Immature natural killer cell (primary cell): ENCODE data around the gene CDK7. TPM values are rescaled to one million over a fixed set of nuclear protein-coding genes. Genes with fewer than 3 reads are reported as not detected.

Experiments used
- DNase-seq, 3 donors: peaks; one replicate each; pipeline ENCODE4 v3.0.0; 2022; ENCODE audit warnings: mixed read lengths in 1 of 3
- H3K27ac Mint-ChIP-seq, 6 donors: one replicate each; pipeline ENCODE4 v1.8.0; 2020; ENCODE audit warnings: mixed read lengths in 6 of 6, mild to moderate bottlenecking in 5 of 6, inconsistent platforms in 4 of 6, moderate library complexity in 3 of 6
- H3K27me3 Mint-ChIP-seq, 3 donors: one replicate each; pipeline ENCODE4 v1.8.0; 2020 to 2021; ENCODE audit warnings: low read depth in 3 of 3, mild to moderate bottlenecking in 3 of 3, mixed read lengths in 3 of 3, moderate library complexity in 3 of 3, inconsistent platforms in 1 of 3
- H3K36me3 Mint-ChIP-seq, 3 donors: one replicate each; pipeline ENCODE4 v1.8.0; 2020; ENCODE audit warnings: mixed read lengths in 3 of 3, inconsistent platforms in 2 of 3, mild to moderate bottlenecking in 2 of 3
- H3K4me1 Mint-ChIP-seq, 2 donors: one replicate each; pipeline ENCODE4 v1.8.0; 2020; ENCODE audit warnings: inconsistent platforms in 2 of 2, mild to moderate bottlenecking in 2 of 2, mixed read lengths in 2 of 2, moderate library complexity in 1 of 2
- H3K4me3 Mint-ChIP-seq, 5 donors: one replicate each; pipeline ENCODE4 v1.8.0; 2020; ENCODE audit warnings: mild to moderate bottlenecking in 5 of 5, mixed read lengths in 5 of 5, inconsistent platforms in 3 of 5, moderate library complexity in 3 of 5
- H3K9me3 Mint-ChIP-seq, 6 donors: one replicate each; pipeline ENCODE4 v1.8.0; 2020; ENCODE audit warnings: mild to moderate bottlenecking in 6 of 6, mixed read lengths in 6 of 6, inconsistent platforms in 4 of 6, moderate library complexity in 3 of 6
- polyA plus RNA-seq, 3 donors: library from polyadenylated mRNA; unstranded; fragments of 300-500 nt; fragmentation: Illumina TruSeq; gene quantifications; one replicate each; pipeline ENCODE4 v1.2.3, GENCODE V29; 2021

CDK7 gene
- polyA plus RNA-seq, 3 donors from 2014 or later: 22.4 to 28.2 (median 24.3) TPM

DNA sequence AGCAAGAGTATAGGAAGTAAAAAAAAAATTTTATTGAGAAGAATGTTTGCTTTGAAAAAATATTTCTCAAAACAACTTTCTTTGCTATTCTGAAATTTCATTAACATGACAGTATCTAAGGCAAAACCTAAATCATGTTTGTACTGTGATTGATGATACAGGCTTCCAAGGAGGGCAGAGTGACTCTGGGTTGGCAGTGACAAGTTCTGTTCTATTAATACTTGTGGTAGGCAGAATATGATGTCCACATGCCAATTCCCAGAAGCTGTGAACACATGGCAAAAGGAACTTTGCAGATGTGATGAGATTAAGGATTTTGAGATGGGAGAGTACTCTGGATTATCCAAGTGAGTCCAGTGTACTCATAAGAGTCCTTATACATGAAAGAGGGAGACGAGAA, 81.3 kb downstream of the CDK7 start:
- Mint-ChIP-seq H3K36me3 (peaks cover 27 to 38% (median 29%) of the 10 kb centered on the region in 3 donors), H3K27ac (no peak overlapping the region)

GRCh38 chr5:69317391-69317790, 82.7 kb downstream of the CDK7 start:
- DNase-seq: no peak
- Mint-ChIP-seq H3K4me3 (no peak overlapping the region), H3K27me3 (no peaks in the 10 kb centered on the region), H3K4me1 (no peaks in the 10 kb centered on the region), H3K36me3 (peaks cover 23 to 33% (median 23%) of the 10 kb centered on the region in 3 donors), H3K27ac (no peak overlapping the region), H3K9me3 (no peaks in the 10 kb centered on the region)

More for the DNA sequence above, 81.3 kb downstream of the CDK7 start:
- Mint-ChIP-seq H3K27me3 (no peaks in the 10 kb centered on the region), H3K4me3 (no peak overlapping the region), H3K9me3 (no peaks in the 10 kb centered on the region), H3K4me1 (no peaks in the 10 kb centered on the region)
- no peak for DNase-seq

DNA sequence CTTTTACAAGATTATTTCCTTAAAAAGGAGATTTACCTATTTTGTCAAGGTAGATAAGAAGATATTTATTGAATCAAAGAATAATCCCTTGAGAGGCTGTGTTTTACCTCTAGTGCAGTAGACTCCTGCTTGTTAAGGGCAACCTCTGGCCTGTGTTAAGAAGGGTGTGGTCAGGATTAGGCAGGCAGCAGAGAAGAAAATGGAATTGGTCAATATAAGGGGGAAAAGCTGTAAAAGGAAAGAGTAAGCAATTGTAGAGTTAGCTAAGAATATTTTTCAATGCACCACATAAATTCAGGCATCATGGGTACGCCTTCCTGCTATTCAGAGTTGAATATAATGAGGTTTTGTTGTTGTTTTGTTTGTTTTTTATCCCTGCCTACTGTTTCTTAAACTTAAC, 91.7 kb downstream of the CDK7 start:
- peaks cover 0 to 1% (median 0%) of the 10 kb centered on the region in 3 donors for H3K27me3 Mint-ChIP-seq
- H3K4me1 Mint-ChIP-seq: no peaks in the 10 kb centered on the region
- peaks cover 0 to 4% (median 0%) of the 10 kb centered on the region in 3 donors for H3K36me3 Mint-ChIP-seq
- no peak overlapping the region for H3K4me3 Mint-ChIP-seq
- peak overlapping the region in 1 of 6 donors; percentile 34 for H3K27ac Mint-ChIP-seq
- DNase-seq: no peak
- no peaks in the 10 kb centered on the region for H3K9me3 Mint-ChIP-seq

Other genes with a start within 250 kb of the CDK7 start
- 10 to 100 TPM; 20.7 to 34.6 (median 23.7) TPM for gene SLC30A5, start 140.9 kb upstream of the CDK7 start, polyA plus RNA-seq
- 1 to 10 TPM; 2.0 to 4.9 (median 2.0) TPM for gene CCNB1, start 67.7 kb upstream of the CDK7 start, polyA plus RNA-seq
- 1 to 10 TPM; 5.7 to 7.2 (median 6.4) TPM for gene CENPH, start 45.3 kb upstream of the CDK7 start, polyA plus RNA-seq
- 1 to 10 TPM in 2 of 3 donors, under 1 TPM in 1; 0.83 to 8.1 (median 3.0) TPM for gene CCDC125, start 97.9 kb downstream of the CDK7 start, polyA plus RNA-seq
- gene AK6, start 134.6 kb downstream of the CDK7 start, polyA plus RNA-seq: 10 to 100 TPM; 34.9 to 70.7 (median 52.7) TPM
- gene TAF9, start 134.6 kb downstream of the CDK7 start, polyA plus RNA-seq: 100 to 1,000 TPM in 1 of 3 donors, 10 to 100 TPM in 2; 63.6 to 102 (median 73.8) TPM
- gene RAD17, start 134.9 kb downstream of the CDK7 start, polyA plus RNA-seq: 10 to 100 TPM; 15.1 to 23.3 (median 23.1) TPM
- not detected for gene MARVELD2, start 180.2 kb downstream of the CDK7 start, polyA plus RNA-seq